HFFc6 (cell line): Measurements from ENCODE around the gene RNF223. TPM values are rescaled to one million over a fixed set of nuclear protein-coding genes. Genes with fewer than 3 reads are reported as not detected.

Experiments used
- DNase-seq: peaks from one replicate; pipeline ENCODE4 v3.0.0-alpha.2; 2018
- H3K27ac Mint-ChIP-seq: 2 replicates; pipeline ENCODE4 v1.8.0; 2020; ENCODE audit warnings: mild to moderate bottlenecking, mixed read lengths
- H3K27me3 Mint-ChIP-seq: 2 replicates; pipeline ENCODE4 v1.8.0; 2021; ENCODE audit warnings: mild to moderate bottlenecking, moderate library complexity, mixed read lengths; ENCODE audit not compliant: insufficient read depth
- H3K36me3 Mint-ChIP-seq: 2 replicates; pipeline ENCODE4 v1.8.0; 2021; ENCODE audit warnings: low read depth, mixed read lengths
- H3K4me1 Mint-ChIP-seq: 2 replicates; pipeline ENCODE4 v1.8.0; 2020; ENCODE audit warnings: low read depth, mixed read lengths
- H3K4me3 Mint-ChIP-seq: 2 replicates; pipeline ENCODE4 v1.8.0; 2020; ENCODE audit warnings: mild to moderate bottlenecking, moderate library complexity, mixed read lengths
- H3K9me3 Mint-ChIP-seq: 2 replicates; pipeline ENCODE4 v1.8.0; 2020; ENCODE audit warnings: mild to moderate bottlenecking, mixed read lengths
- total RNA-seq, 6 experiments: library from RNA; stranded (reverse); fragmentation: NEBNext Ultra II Directional; extraction: Animal tissue kit (Norgen Biotek cat#: 25700); gene quantifications; 2 replicates in 1 of 6; 3 replicates in 5 of 6; pipeline ENCODE4 v1.2.3, GENCODE V29; 2021
- TF ChIP-seq, protein P1 (sequence below): fragments of 200-600 bp; sonication (generic); IDR thresholded peaks from 2 replicates; pipeline ENCODE4 v1.5.0; 2021; ENCODE audit warnings: antibody characterized with exemption, mild to moderate bottlenecking

The RNF223 gene
- total RNA-seq, 6 experiments from 2014 or later: not detected

DNA sequence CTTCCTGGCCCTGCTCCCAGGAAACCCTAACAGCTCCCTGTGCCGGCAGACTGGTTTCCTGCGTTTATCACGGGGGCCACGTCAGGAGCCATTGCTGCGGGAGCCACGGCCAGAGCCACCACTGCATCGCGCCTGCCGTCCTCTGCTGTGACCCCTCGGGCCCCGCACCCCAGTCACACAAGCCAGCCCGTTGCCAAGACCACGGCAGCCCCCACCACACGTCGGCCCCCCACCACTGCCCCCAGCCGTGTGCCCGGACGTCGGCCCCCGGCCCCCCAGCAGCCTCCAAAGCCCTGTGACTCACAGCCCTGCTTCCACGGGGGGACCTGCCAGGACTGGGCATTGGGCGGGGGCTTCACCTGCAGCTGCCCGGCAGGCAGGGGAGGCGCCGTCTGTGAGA is 26.1 kb downstream of the RNF223 start:
- H3K4me1 Mint-ChIP-seq: no peaks in the 10 kb centered on the region
- peaks cover 24% of the 10 kb centered on the region for H3K36me3 Mint-ChIP-seq
- H3K4me3 Mint-ChIP-seq: no peak overlapping the region
- no peak for DNase-seq
- H3K27ac Mint-ChIP-seq: no peak overlapping the region
- H3K9me3 Mint-ChIP-seq: no peaks in the 10 kb centered on the region
- TF ChIP-seq, protein P1, sequence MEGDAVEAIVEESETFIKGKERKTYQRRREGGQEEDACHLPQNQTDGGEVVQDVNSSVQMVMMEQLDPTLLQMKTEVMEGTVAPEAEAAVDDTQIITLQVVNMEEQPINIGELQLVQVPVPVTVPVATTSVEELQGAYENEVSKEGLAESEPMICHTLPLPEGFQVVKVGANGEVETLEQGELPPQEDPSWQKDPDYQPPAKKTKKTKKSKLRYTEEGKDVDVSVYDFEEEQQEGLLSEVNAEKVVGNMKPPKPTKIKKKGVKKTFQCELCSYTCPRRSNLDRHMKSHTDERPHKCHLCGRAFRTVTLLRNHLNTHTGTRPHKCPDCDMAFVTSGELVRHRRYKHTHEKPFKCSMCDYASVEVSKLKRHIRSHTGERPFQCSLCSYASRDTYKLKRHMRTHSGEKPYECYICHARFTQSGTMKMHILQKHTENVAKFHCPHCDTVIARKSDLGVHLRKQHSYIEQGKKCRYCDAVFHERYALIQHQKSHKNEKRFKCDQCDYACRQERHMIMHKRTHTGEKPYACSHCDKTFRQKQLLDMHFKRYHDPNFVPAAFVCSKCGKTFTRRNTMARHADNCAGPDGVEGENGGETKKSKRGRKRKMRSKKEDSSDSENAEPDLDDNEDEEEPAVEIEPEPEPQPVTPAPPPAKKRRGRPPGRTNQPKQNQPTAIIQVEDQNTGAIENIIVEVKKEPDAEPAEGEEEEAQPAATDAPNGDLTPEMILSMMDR: no peak
- peaks cover 7% of the 10 kb centered on the region for H3K27me3 Mint-ChIP-seq

DNA sequence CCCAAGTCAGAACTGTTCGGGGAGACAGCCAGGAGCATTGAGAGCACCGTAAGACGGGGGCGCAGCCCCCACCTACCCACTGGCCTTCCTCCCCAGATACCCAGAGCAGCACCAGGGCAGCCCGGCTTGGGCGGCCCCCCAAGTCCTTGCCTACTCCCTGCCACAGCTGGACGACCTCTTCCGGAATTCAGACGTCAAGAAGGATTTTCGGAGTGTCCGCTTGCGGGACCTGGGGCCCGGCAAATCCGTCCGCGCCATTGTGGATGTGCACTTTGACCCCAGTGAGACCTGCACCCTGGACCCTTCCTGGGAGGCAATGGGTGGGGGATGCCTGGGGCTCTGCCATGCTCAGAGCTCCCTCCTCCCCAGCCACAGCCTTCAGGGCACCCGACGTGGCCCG is 26.7 kb downstream of the RNF223 start:
- Mint-ChIP-seq H3K9me3 (no peaks in the 10 kb centered on the region), H3K4me1 (no peaks in the 10 kb centered on the region), H3K27ac (no peak overlapping the region), H3K36me3 (peaks cover 20% of the 10 kb centered on the region), H3K27me3 (peaks cover 8% of the 10 kb centered on the region), H3K4me3 (no peak overlapping the region)
- DNase-seq: no peak
- TF ChIP-seq, protein P1: no peak

DNA sequence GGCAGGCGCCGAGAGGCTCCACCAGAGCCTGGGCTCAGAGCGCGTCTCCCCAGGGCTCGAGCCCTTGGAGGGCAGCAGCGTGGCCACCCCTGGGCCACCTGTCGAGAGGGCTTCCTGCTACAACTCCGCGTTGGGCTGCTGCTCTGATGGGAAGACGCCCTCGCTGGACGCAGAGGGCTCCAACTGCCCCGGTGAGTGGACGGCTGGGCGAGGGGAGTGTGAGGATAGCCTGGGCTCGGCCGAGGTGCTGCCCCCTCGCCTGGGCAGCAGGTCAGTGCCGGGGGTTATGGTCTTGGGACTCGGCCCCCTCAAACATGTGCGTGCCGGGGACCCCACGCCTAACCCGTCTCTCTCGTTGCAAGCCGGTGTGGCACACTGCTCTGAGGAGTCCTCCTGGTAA is 27.3 kb downstream of the RNF223 start:
- peaks cover 15% of the 10 kb centered on the region for H3K36me3 Mint-ChIP-seq
- peaks cover 8% of the 10 kb centered on the region for H3K27me3 Mint-ChIP-seq
- TF ChIP-seq, protein P1: no peak
- H3K27ac Mint-ChIP-seq: no peak overlapping the region
- no peaks in the 10 kb centered on the region for H3K9me3 Mint-ChIP-seq
- H3K4me3 Mint-ChIP-seq: no peak overlapping the region
- no peak for DNase-seq
- no peaks in the 10 kb centered on the region for H3K4me1 Mint-ChIP-seq

DNA sequence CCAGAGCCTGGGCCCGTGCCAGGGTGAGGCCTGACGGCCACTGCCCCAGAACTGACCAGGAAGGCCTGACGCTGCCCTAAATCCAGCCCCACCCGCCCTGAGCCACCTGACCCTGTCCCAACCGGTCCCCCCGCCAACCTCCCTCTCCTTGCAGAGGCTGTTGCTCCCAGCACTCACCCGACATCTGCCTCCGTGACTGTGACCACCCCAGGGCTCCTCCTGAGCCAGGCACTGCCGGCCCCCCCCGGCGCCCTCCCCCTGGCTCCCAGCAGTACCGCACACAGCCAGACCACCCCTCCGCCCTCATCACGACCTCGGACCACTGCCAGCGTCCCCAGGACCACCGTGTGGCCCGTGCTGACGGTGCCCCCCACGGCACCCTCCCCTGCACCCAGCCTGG is 27.9 kb downstream of the RNF223 start:
- TF ChIP-seq, protein P1: no peak
- no peak overlapping the region for H3K27ac Mint-ChIP-seq
- H3K9me3 Mint-ChIP-seq: no peaks in the 10 kb centered on the region
- no peaks in the 10 kb centered on the region for H3K4me1 Mint-ChIP-seq
- no peak for DNase-seq
- H3K4me3 Mint-ChIP-seq: no peak overlapping the region
- peaks cover 8% of the 10 kb centered on the region for H3K27me3 Mint-ChIP-seq
- H3K36me3 Mint-ChIP-seq: peaks cover 15% of the 10 kb centered on the region

DNA sequence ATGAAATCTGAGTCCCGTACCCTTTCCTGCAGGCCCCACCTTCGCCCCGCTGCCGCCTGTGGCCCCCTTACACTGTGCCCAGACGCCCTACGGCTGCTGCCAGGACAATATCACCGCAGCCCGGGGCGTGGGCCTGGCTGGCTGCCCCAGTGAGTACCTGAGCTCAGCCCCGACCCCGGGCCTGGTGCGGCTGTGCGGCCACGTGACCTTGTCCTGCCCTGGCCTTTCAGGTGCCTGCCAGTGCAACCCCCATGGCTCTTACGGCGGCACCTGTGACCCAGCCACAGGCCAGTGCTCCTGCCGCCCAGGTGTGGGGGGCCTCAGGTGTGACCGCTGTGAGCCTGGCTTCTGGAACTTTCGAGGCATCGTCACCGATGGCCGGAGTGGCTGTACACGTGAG is 29.0 kb downstream of the RNF223 start:
- H3K36me3 Mint-ChIP-seq: peaks cover 15% of the 10 kb centered on the region
- peaks cover 8% of the 10 kb centered on the region for H3K27me3 Mint-ChIP-seq
- H3K27ac Mint-ChIP-seq: no peak overlapping the region
- H3K9me3 Mint-ChIP-seq: no peaks in the 10 kb centered on the region
- H3K4me1 Mint-ChIP-seq: no peaks in the 10 kb centered on the region
- DNase-seq: no peak
- H3K4me3 Mint-ChIP-seq: no peak overlapping the region
- TF ChIP-seq, protein P1: no peak
